Astrocyte (in vitro differentiated cells and primary cell): ENCODE measurements around the gene NNAT. TPM values are rescaled to one million over a fixed set of nuclear protein-coding genes. Genes with fewer than 3 reads are reported as not detected.

Experiments used
- DNase-seq: peaks from one replicate; pipeline ENCODE4 v3.0.0-alpha.2; 2010; ENCODE audit warnings: low read depth
- FAIRE-seq: peaks from 2 replicates; lab custom pipeline; 2011; peaks lifted over from hg19 to GRCh38; lab: Jason Lieb, UNC
- H2AFZ ChIP-seq: 2 replicates; pipeline ENCODE4 v1.6.0; 2012; ENCODE audit warnings: low read depth, low read length, inconsistent platforms
- H3K27ac ChIP-seq: 2 replicates; pipeline ENCODE4 v1.5.1; 2011; ENCODE audit warnings: low read depth, low read length, inconsistent platforms
- H3K27me3 ChIP-seq: 2 replicates; pipeline ENCODE4 v1.6.0; 2011; ENCODE audit warnings: low read length, inconsistent platforms; ENCODE audit not compliant: insufficient read depth
- H3K36me3 ChIP-seq: 2 replicates; pipeline ENCODE4 v1.5.1; 2011; ENCODE audit warnings: low read length, inconsistent platforms; ENCODE audit not compliant: insufficient read depth
- H3K4me1 ChIP-seq: 2 replicates; pipeline ENCODE4 v1.5.1; 2011; ENCODE audit warnings: low read length, inconsistent platforms; ENCODE audit not compliant: insufficient read depth
- H3K4me2 ChIP-seq: 2 replicates; pipeline ENCODE4 v1.6.0; 2012; ENCODE audit warnings: low read length, inconsistent platforms
- H3K4me3 ChIP-seq: 2 replicates; pipeline ENCODE4 v1.5.1; 2011; ENCODE audit warnings: low read depth, mild to moderate bottlenecking, low read length, inconsistent platforms; ENCODE audit not compliant: insufficient read depth
- H3K79me2 ChIP-seq: 2 replicates; pipeline ENCODE4 v1.6.0; 2012; ENCODE audit warnings: mild to moderate bottlenecking, low read length, inconsistent platforms; ENCODE audit not compliant: insufficient read depth
- H3K9ac ChIP-seq: 2 replicates; pipeline ENCODE4 v1.6.0; 2012; ENCODE audit warnings: mild to moderate bottlenecking, low read length, inconsistent platforms
- H3K9me3 ChIP-seq: 2 replicates; pipeline ENCODE4 v1.5.1; 2012; ENCODE audit warnings: low read depth, mild to moderate bottlenecking, low read length, inconsistent platforms; ENCODE audit not compliant: insufficient read depth
- H4K20me1 ChIP-seq: 2 replicates; pipeline ENCODE4 v1.6.0; 2012; ENCODE audit warnings: low read length, inconsistent platforms; ENCODE audit not compliant: insufficient read depth
- H3K27ac Mint-ChIP-seq: one replicate; pipeline ENCODE4 v1.8.0; 2021; ENCODE audit warnings: mild to moderate bottlenecking, mixed read lengths; ENCODE audit not compliant: unreplicated experiment
- H3K27me3 Mint-ChIP-seq: one replicate; pipeline ENCODE4 v1.8.0; 2021; ENCODE audit warnings: low read depth, mixed read lengths; ENCODE audit not compliant: unreplicated experiment
- H3K36me3 Mint-ChIP-seq: one replicate; pipeline ENCODE4 v1.8.0; 2021; ENCODE audit warnings: low read depth, mixed read lengths; ENCODE audit not compliant: unreplicated experiment
- H3K4me1 Mint-ChIP-seq: one replicate; pipeline ENCODE4 v1.8.0; 2021; ENCODE audit warnings: low read depth, mixed read lengths; ENCODE audit not compliant: unreplicated experiment
- H3K4me3 Mint-ChIP-seq: one replicate; pipeline ENCODE4 v1.8.0; 2021; ENCODE audit warnings: mild to moderate bottlenecking, moderate library complexity, mixed read lengths; ENCODE audit not compliant: unreplicated experiment
- H3K9me3 Mint-ChIP-seq: one replicate; pipeline ENCODE4 v1.8.0; 2021; ENCODE audit warnings: mild to moderate bottlenecking, mixed read lengths; ENCODE audit not compliant: unreplicated experiment
- CTCF ChIP-seq: IDR thresholded peaks from 2 replicates; pipeline ENCODE4 v1.5.1; 2011; ENCODE audit warnings: low read depth, mild to moderate bottlenecking, inconsistent platforms, low read length, moderate library complexity; ENCODE audit not compliant: insufficient read depth
- EZH2 ChIP-seq: IDR thresholded peaks from 2 replicates; pipeline ENCODE4 v1.6.1; 2012; ENCODE audit warnings: mild to moderate bottlenecking, low read length, inconsistent platforms; ENCODE audit not compliant: insufficient read depth
- total RNA-seq: library from RNA; stranded (reverse); gene quantifications from 2 replicates; pipeline ENCODE4 v1.2.1, GENCODE V29; 2021

NNAT gene
- total RNA-seq, 1 donor from 2014 or later = 3.6 TPM

GRCh38 chr20:37490663-37491350, 30.2 kb upstream of the NNAT start:
- Histone ChIP-seq H3K9ac (no peak overlapping the region), H3K27me3 (no peaks in the 10 kb centered on the region), H3K4me3 (no peak overlapping the region), H3K27ac (no peak overlapping the region), H3K4me1 (no peaks in the 10 kb centered on the region), H3K36me3 (no peaks in the 10 kb centered on the region), H3K79me2 (no peaks in the 10 kb centered on the region), H3K4me2 (no peak overlapping the region), H3K9me3 (no peaks in the 10 kb centered on the region), H4K20me1 (no peaks in the 10 kb centered on the region), H2AFZ (no peak overlapping the region)
- no peak for TF ChIP-seq CTCF
- no peak for FAIRE-seq
- H3K4me1 Mint-ChIP-seq = no peaks in the 10 kb centered on the region
- no peak overlapping the region for H3K4me3 Mint-ChIP-seq
- peaks cover 30% of the 10 kb centered on the region for H3K36me3 Mint-ChIP-seq
- H3K9me3 Mint-ChIP-seq = peaks cover 14% of the 10 kb centered on the region
- no peak overlapping the region for H3K27ac Mint-ChIP-seq
- peaks cover 20% of the 10 kb centered on the region for H3K27me3 Mint-ChIP-seq
- no peak for DNase-seq

- H4K20me1 ChIP-seq = peaks cover 2% of the 10 kb centered on the region
- TF ChIP-seq CTCF (no peak), EZH2 (no peak)
- no peaks in the 10 kb centered on the region for H3K9me3 ChIP-seq
- Mint-ChIP-seq H3K27me3 (peaks cover 12% of the 10 kb centered on the region), H3K27ac (no peak overlapping the region), H3K4me3 (no peak overlapping the region), H3K36me3 (peaks cover 29% of the 10 kb centered on the region), H3K4me1 (no peaks in the 10 kb centered on the region), H3K9me3 (peaks cover 14% of the 10 kb centered on the region)
- FAIRE-seq (no peak), DNase-seq (no peak)
- H3K27me3 ChIP-seq = no peaks in the 10 kb centered on the region
- no peak overlapping the region for H2AFZ ChIP-seq
- H3K79me2 ChIP-seq = no peaks in the 10 kb centered on the region
- H3K27ac ChIP-seq = no peak overlapping the region
- no peak overlapping the region for H3K4me3 ChIP-seq
- no peak overlapping the region for H3K9ac ChIP-seq
- no peaks in the 10 kb centered on the region for H3K36me3 ChIP-seq
- H3K4me2 ChIP-seq = no peak overlapping the region
- no peaks in the 10 kb centered on the region for H3K4me1 ChIP-seq
Measured at GRCh38 chr20:37492096-37492625, 28.9 kb upstream of the NNAT start.

- Histone ChIP-seq H2AFZ (no peak overlapping the region), H3K4me3 (no peak overlapping the region), H3K9me3 (no peaks in the 10 kb centered on the region), H4K20me1 (peaks cover 3% of the 10 kb centered on the region), H3K4me1 (no peaks in the 10 kb centered on the region), H3K4me2 (no peak overlapping the region), H3K79me2 (no peaks in the 10 kb centered on the region), H3K27me3 (no peaks in the 10 kb centered on the region), H3K9ac (no peak overlapping the region), H3K36me3 (no peaks in the 10 kb centered on the region), H3K27ac (no peak overlapping the region)
- no peak for DNase-seq
- H3K4me1 Mint-ChIP-seq = peaks cover 4% of the 10 kb centered on the region
- no peak for FAIRE-seq
- H3K27me3 Mint-ChIP-seq = peaks cover 9% of the 10 kb centered on the region
- TF ChIP-seq EZH2 = no peak
- TF ChIP-seq CTCF = no peak
- H3K4me3 Mint-ChIP-seq = no peak overlapping the region
- peaks cover 29% of the 10 kb centered on the region for H3K36me3 Mint-ChIP-seq
- no peak overlapping the region for H3K27ac Mint-ChIP-seq
- peaks cover 14% of the 10 kb centered on the region for H3K9me3 Mint-ChIP-seq
Measured at GRCh38 chr20:37492945-37493344, 28.1 kb upstream of the NNAT start.
